H54 (cell line): ENCODE measurements around the gene ASF1A.

Experiments
- DNase-seq: peaks from one replicate; pipeline ENCODE4 v3.0.0; 2011; ENCODE audit warnings: low spot score, mixed read lengths; ENCODE audit not compliant: insufficient read length
- FAIRE-seq: peaks from 3 replicates; lab custom pipeline; 2011; peaks lifted over from hg19 to GRCh38; lab: Jason Lieb, UNC
- POLR2A ChIP-seq: IDR thresholded peaks from 2 replicates; pipeline ENCODE4 v1.6.1; 2011; ENCODE audit warnings: low read depth, mild to moderate bottlenecking, low read length

Gene ASF1A

DNA sequence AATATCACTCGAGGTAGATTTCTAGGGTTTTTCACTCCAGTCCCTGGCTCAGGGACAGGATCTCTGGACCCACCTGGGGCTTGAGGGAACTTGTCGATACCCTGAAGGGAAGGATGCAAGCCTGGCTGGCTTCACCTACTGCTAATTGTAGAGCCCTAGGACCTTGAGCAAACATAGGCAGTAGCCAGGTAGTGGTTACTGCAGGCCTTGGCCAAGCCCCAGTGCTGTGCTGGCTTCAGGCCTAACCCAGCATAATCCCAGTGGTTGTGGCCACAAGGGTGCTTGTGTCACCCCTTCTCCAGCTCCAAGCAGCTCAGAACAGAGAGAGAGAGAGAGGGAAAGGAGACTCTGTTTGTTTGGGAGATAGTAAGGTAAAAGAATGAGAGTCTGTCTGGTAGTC, 46.8 kb downstream of the ASF1A start:
- no peak for TF ChIP-seq POLR2A
- FAIRE-seq (no peak), DNase-seq (no peak)

DNA sequence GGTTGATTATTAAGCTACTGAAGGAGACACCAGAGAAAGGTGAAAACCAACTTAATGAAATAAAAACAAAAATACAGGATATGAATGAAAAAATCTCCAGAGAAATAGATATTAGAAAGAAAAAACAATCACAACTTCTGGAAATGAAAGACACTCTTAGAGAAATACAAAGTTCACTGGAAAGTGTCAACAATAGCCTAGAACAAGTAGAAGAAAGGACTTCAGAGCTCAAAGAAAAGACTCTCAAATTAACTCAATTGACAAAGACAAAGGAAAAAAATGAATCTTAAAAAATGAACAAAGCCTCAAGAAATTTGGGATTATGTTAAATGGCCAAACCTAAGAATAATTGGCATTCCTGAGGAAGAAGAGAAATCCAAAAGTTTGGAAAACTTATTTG, 51.3 kb downstream of the ASF1A start:
- DNase-seq = no peak
- FAIRE-seq = no peak
- TF ChIP-seq POLR2A = no peak

DNA sequence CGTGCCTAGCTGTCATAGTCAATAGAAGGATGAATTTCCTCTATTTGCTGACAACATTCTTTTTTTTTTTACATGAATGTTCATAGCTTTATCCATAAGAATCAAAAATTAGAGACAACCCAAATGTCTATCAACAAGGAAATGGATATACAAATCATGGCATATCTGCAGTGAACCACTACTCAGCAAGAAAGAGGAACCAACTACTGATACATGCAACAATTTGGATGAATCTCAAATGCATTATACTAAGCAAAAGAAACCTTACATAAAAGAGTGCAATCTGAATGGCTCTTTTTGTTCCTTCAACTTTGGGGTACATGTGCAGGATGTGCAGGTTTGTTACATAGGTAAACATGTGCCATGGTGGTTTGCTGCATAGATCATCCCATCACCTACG, 58.7 kb downstream of the ASF1A start:
- TF ChIP-seq POLR2A = no peak
- DNase-seq (no peak), FAIRE-seq (no peak)

DNA sequence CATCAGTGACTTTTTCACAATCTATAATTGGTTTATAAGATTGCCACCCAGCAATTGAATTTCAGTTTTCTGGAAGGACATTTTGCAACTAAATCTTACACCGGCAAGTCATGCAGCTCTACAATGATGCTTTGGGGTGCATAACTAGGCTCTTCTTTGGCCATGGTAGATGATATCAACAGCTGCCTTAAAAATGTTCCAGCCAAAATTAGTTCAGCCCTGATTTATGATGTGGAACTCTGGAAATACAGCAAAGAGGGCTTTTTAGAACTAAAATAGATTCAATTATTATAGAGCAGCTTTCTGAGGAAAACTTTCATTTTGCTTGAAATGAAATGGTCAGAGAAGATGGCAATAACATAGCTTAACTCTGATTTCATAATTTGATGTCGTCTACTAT, 59.4 kb downstream of the ASF1A start:
- FAIRE-seq (no peak), DNase-seq (no peak)
- TF ChIP-seq POLR2A = no peak
